Heart right ventricle (tissue), 16 donors: ENCODE results near the gene TRIM28. TPM values are rescaled to one million over a fixed set of nuclear protein-coding genes. Genes with fewer than 3 reads are reported as not detected.
"Not testable (repeated sequence)": the region's sequence is repeated elsewhere in the genome, so short reads cannot be mapped to it uniquely, and the experiment has no call there.

Experiments
- ATAC-seq, 8 donors: fragments of 200-7000 bp; cut with Tn5 transposase; one replicate each; pipeline ENCODE4 v1.9.1; 2020; ENCODE audit warnings: mild to moderate bottlenecking in 8 of 8, moderate library complexity in 8 of 8, moderate number of reproducible peaks in 1 of 8
- DNase-seq, 2 donors: peaks; one replicate each; pipeline ENCODE4 v3.0.0-alpha.2; 2020
- H3K27ac ChIP-seq, 10 donors: fragments of 200-600 bp; sonication (generic) in 2 of 10; one replicate each; pipeline versions ENCODE4 v1.5.0 to v1.8.0; 2020 to 2022; ENCODE audit warnings: mild to moderate bottlenecking in 3 of 10
- H3K27me3 ChIP-seq, 7 donors: fragments of 200-600 bp; one replicate each; pipeline ENCODE4 v1.8.0; 2021 to 2022; ENCODE audit warnings: mild to moderate bottlenecking in 2 of 7
- H3K36me3 ChIP-seq, 9 donors: fragments of 200-600 bp; sonication (generic) in 1 of 9; one replicate each; pipeline versions ENCODE4 v1.5.0 to v1.8.0; 2020 to 2022; ENCODE audit warnings: mild to moderate bottlenecking in 2 of 9
- H3K4me1 ChIP-seq, 9 donors: fragments of 200-600 bp; sonication (generic) in 1 of 9; one replicate each; pipeline versions ENCODE4 v1.5.0 to v1.8.0; 2020 to 2022; ENCODE audit warnings: mild to moderate bottlenecking in 4 of 9
- H3K4me3 ChIP-seq, 10 donors: fragments of 200-600 bp; sonication (generic) in 2 of 10; one replicate each; pipeline versions ENCODE4 v1.5.0 to v1.8.0; 2020 to 2022; ENCODE audit warnings: mild to moderate bottlenecking in 7 of 10, moderate library complexity in 2 of 10
- H3K9me3 ChIP-seq, 11 donors: fragments of 200-600 bp in 10 of 11; sonication (generic) in 2 of 11; one replicate each; pipeline versions ENCODE4 v1.5.0 to v1.8.0; 2013 to 2022; ENCODE audit warnings: mild to moderate bottlenecking in 2 of 11, control low read depth in 1 of 11, moderate library complexity in 1 of 11
- WGBS, 2 donors: extraction: QIAGEN DNeasy Blood & Tissue Kit; methylation state at CpG; one replicate each; pipeline ENCODE4 v1.1.7; 2013; ENCODE audit warnings: inconsistent platforms in 1 of 2; 5-methylcytosine and 5-hydroxymethylcytosine counted together
- intact Hi-C, 10 donors: fragments of 100-400 bp; cut with DNase I; formaldehyde crosslinking; loops; one replicate each; pipeline versions ENCODE4 v1.11.1 to v1.14.2; 2022
- polyA plus RNA-seq, 2 donors: library from polyadenylated mRNA; stranded (reverse); fragments of 200-250 nt; gene quantifications; one replicate each; pipeline ENCODE4 v1.2.3, GENCODE V29; 2013
- total RNA-seq, 10 donors: library from RNA; stranded (reverse); fragmentation: NEBNext Ultra II Directional in 3 of 10; extraction: Animal tissue kit (Norgen Biotek cat#: 25700) in 3 of 10; gene quantifications; one replicate each; pipeline versions ENCODE4 v1.2.1 to v1.2.4, GENCODE V29; 2021 to 2023
- TF ChIP-seq, protein P1 (sequence below), 9 donors: fragments of 200-600 bp; sonication (generic) in 2 of 9; IDR thresholded peaks; one replicate each; pipeline versions ENCODE4 v1.5.0 to v1.8.0; 2021 to 2022; ENCODE audit warnings: antibody characterized with exemption in 9 of 9, mild to moderate bottlenecking in 5 of 9, moderate library complexity in 1 of 9
- donor health status: Arrhythmogenic right ventricular cardiomyopathy.
- donor health status: ischemic (EF 13 %, LVEDD 7.1; RV severe dilation, severe dysfunction).
- donor health status: healthy with polysubstance abuse.
- donor health status: DM: no; HTN: yes; CAD: no.
- donor health status: DM: no; HTN: no; CAD: no.
- donor health status: ischemic (EF 25% LVEDD 6.9; RV normal size, moderate dysfunction).
- donor health status: ischemic (EF 25% LVEDD 5.7; RV mildly dilated, moderate dysfunction).
- donor health status: healthy.
- donor health status: DM: yes; HTN: yes; CAD: no.
- donor health status: Ischemic cardiomyopathy.
- donor health status: ischemic (EF 35%, LVEDD 5.7; RV mildly dilated, moderate dysfunction).
- donor health status: nonischemic (EF 11% LVEDD 7.7; RV severe dilation, severe dysfunction).
- donor health status: DM: yes; HTN: yes; CAD: no.
- donor health status: PGD.
- donor health status: ischemic (EF 29% LVEDD 5.4; RV normal size, mild dysfunction).
- donor health status: nonischemic (EF 23%, LVEDD 6.1; RV moderate dilation, normal function).

Gene TRIM28
- total and polyA plus RNA-seq, 12 donors: 105 to 163 (median 142) TPM

DNA sequence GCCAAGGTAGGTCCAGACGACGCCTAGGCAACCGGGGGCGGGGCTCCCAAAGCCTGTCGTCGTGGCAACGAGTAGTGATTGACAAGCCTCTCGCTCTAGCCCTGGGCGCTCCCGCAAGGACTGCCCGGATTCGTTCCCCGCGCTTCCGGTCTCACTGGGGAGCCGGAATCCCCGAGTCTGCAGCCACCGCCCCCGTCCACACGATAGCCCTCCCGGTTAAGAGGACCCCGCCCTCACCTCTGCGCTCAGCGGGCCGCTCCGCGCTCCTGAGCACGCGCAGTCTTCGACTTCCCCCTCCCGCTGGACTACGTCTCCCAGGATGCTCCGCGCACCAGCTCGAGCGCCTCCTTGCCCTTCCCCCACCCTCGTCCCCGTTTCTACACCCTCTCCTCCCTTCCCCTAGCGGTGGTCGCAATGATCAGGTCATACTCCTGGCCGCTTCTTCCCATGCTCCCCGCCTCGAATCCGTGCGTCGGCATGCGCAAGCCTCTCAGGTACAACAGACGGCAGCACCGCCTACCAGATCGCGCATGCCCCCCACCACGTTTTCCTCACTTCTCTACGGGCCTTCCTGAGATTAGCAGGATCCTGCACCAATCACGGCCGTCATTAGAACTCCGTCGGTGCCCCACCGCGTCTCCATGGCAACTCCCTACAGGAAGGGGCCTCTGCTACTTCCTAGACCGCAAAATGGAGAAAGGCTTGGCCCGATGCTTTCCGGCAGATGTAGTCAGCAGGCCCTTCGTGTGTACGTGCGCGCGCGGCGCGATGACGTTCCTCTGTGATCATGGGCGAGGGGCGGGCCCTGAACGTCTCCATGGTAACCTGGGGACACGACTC, 29.2 kb downstream of the TRIM28 start, which contains the start of gene MZF1:
Gene MZF1, minus strand, starts transcription at position 518 of the 840 bp plus-strand sequence. CDS start 1,946 bp downstream, outside the sequence.
- peaks cover 4 to 36% (median 21%) of the 10 kb centered on the region in 9 donors for H3K4me1 ChIP-seq
- H3K9me3 ChIP-seq: no peaks in the 10 kb centered on the region
- peaks cover 0 to 35% (median 5%) of the 10 kb centered on the region in 9 donors for H3K36me3 ChIP-seq
- intact Hi-C loops: loop anchor here in 2 of 10 donors (1.0 kb wide), 1 partner anchor 14 kb away; no protein-coding TSS in a partner anchor
- no peaks in the 10 kb centered on the region for H3K27me3 ChIP-seq
- 0 to 1% methylated on average over 75 of the region's 75 CpGs for WGBS, 2 donors
- peak within 1 kb of the TSS; percentile 45 to 82 (median 65) for H3K4me3 ChIP-seq
- peak within 1 kb of the TSS; percentile 79 to 98 (median 92) for H3K27ac ChIP-seq
- DNase-seq (peak; percentile 99 to 100), ATAC-seq (peak; percentile 77 to 89 (median 84))
- TF ChIP-seq, protein P1, sequence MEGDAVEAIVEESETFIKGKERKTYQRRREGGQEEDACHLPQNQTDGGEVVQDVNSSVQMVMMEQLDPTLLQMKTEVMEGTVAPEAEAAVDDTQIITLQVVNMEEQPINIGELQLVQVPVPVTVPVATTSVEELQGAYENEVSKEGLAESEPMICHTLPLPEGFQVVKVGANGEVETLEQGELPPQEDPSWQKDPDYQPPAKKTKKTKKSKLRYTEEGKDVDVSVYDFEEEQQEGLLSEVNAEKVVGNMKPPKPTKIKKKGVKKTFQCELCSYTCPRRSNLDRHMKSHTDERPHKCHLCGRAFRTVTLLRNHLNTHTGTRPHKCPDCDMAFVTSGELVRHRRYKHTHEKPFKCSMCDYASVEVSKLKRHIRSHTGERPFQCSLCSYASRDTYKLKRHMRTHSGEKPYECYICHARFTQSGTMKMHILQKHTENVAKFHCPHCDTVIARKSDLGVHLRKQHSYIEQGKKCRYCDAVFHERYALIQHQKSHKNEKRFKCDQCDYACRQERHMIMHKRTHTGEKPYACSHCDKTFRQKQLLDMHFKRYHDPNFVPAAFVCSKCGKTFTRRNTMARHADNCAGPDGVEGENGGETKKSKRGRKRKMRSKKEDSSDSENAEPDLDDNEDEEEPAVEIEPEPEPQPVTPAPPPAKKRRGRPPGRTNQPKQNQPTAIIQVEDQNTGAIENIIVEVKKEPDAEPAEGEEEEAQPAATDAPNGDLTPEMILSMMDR (IDR thresholded peaks at IDR 0.05): peak in 2 of 9 donors; percentile 16 to 23

DNA sequence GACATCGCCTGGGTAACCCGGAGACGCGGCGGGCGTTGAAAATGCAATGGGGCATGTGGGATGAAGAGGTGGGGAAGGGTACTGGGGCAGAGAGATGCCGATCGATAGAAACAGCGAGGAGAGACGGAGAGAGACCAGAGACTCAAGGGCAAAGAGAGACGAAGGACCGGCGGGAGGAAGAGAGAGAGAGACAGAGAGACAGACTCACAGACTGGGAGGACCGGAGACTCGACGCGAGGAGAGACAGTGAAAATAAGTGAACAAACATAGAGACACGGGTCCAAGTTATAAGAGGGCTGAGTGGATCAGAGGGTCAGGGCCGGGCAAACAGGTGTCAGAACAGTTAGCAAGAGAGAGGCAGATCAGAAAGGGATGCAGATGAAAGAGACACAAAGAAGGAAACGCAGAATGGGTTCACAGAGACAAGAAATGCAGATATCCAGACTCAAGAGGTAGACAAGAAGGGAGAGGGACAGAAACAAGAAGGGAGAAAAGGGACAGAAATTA, 29.8 kb downstream of the TRIM28 start:
- WGBS, 2 donors: 0 to 1% methylated on average over 20 of the region's 20 CpGs
- intact Hi-C loops: loop anchor here in 1 of 10 donors (1.0 kb wide), 1 partner anchor 14 kb away; no protein-coding TSS in a partner anchor

DNA sequence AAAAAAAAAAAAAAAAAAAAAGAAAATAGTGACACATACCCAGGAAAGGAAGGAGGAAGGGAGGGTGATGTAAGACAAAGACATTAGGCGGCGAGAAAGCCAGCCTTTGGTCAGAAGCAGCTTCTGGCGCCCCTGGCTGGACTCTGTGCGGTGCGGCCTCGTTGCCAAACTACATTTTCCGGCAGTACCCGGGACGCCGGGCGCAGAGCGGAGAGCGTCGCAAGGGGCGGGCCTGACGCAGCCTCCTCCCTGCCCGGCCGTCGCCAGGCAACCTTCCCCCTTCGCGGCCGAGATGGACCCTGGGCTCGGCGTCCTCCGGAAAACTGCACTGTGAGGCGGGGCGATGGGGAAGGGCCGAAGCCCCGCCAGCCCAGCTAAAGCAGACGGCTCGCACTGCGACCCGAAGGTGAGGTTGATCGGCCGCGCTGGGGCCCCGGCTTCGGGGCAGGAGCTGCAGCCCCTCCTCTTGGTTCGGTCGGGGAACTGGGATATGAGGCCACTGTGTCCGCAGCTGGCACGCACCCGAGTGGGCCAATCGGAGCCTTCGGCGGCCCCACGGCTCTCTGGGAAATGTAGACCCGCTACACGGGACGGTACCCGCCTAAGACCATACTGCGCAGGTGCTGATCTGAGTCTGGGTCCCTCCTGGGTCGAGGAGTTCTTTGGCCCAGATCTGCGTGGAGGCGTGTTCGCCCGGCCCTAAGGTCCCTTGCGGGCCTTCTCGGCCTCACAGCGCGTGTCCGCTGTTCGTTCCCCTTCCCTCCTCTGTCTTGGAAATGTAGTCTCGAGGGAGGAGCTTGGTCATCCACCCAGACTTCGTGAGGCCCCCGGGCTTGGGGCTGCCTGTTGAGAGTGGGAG, 31.5 kb downstream of the TRIM28 start:
- ATAC-seq: peak; percentile 67 to 76 (median 74)
- intact Hi-C loops: loop anchor here in 1 of 10 donors (1.0 kb wide), 1 partner anchor 56 kb away; the partner anchor contains the start of gene ZBTB45
- DNase-seq: peak; percentile 91
- Histone ChIP-seq H3K4me1 (peaks cover 4 to 37% (median 21%) of the 10 kb centered on the region in 9 donors), H3K36me3 (peaks cover 0 to 20% (median 0%) of the 10 kb centered on the region in 9 donors), H3K27me3 (no peaks in the 10 kb centered on the region), H3K4me3 (peak overlapping the region; percentile 67 to 93 (median 84)), H3K9me3 (no peaks in the 10 kb centered on the region), H3K27ac (peak overlapping the region; percentile 88 to 96 (median 92))
- TF ChIP-seq, protein P1 (IDR thresholded peaks at IDR 0.05): peak in 2 of 9 donors; percentile 16 to 17
- WGBS, 2 donors: 0% methylated on average over 66 of the region's 66 CpGs

More for the DNA sequence above, 29.8 kb downstream of the TRIM28 start:
- TF ChIP-seq, protein P1 (IDR thresholded peaks at IDR 0.05): no peak
- Histone ChIP-seq H3K4me1 (peaks cover 4 to 36% (median 21%) of the 10 kb centered on the region in 9 donors), H3K27ac (peak overlapping the region; percentile 79 to 98 (median 92)), H3K27me3 (no peaks in the 10 kb centered on the region), H3K36me3 (peaks cover 0 to 35% (median 5%) of the 10 kb centered on the region in 9 donors), H3K4me3 (peak overlapping the region in 9 of 10 donors; percentile 49 to 82 (median 66)), H3K9me3 (no peaks in the 10 kb centered on the region)
- DNase-seq (no peak), ATAC-seq (no peak)

DNA sequence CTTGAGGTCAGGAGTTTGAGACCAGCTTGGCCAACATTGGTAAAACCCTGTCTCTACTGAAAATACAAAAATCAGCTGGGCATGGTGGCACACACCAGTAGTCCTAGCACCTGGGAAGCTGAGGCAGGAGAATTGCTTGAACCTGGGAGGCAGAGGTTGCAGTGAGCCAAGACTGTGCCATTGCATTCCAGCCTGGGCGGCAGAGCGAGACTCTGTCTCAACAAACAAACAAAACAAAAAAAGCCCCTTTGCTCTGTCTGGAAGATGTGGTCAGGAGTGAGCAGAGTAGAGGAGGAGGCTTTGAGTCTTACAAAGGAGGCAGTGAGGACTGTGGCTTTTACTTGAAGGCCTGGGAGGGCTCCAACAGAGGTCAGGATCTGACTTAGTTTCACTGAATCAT, 33.7 kb downstream of the TRIM28 start:
- H3K4me3 ChIP-seq, H3K9me3 ChIP-seq, H3K27ac ChIP-seq, H3K27me3 ChIP-seq, ATAC-seq, DNase-seq, intact Hi-C loops: not testable (repeated sequence)
- H3K4me1 ChIP-seq: peaks cover 11 to 39% (median 15%) of the 10 kb centered on the region in 9 donors
- 97 to 98% methylated on average over 2 of the region's 2 CpGs for WGBS, 2 donors
- H3K36me3 ChIP-seq: peaks cover 0 to 21% (median 4%) of the 10 kb centered on the region in 9 donors
